Activated T-cell treated with anti-CD3 and anti-CD28 coated beads, Interleukin-2, amount 50 U/mL, for 1 hour (primary cell): ENCODE measurements around the gene EXOSC1.
"Not testable (repeated sequence)": the region's sequence is repeated elsewhere in the genome, so short reads cannot be mapped to it uniquely, and the experiment has no call there.

Experiments
- DNase-seq: peaks from one replicate; pipeline ENCODE4 v3.0.0-alpha.2; 2020

EXOSC1 gene

DNA sequence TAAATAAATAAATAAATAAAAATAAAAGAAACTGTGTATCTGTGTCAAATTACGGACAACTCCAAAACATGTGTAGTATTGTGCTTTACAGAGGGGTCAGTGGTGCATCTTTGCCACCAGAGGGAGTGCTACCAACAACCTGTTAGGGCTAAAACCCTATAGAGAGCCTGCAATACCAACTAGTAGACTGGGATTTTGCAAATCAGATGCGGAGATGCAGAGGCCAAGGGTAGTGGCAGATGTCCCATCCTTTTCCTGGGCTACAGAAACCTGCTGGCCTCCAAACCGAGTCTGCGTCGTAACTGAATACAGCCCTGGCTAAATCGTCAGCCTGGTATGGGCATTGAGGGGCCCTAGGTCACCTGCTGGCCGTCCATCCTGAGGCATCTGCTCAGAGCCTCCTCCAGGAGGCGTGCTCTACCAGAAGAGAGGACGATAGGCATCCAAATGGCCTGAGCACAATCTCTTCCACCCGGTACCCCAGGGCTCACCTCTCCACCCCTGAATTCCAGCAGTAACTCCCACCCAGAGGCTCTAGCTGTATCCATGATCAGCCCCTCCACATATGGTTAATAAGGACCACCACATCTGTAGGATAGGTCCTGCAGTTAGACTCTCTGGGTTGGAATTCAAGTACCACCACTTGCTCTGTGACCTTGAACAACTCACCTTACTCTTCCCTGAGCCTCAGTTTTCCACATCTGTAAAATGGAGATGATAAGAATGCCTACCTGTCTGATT is 38.4 kb downstream of the EXOSC1 start:
- DNase-seq, result peak; percentile 69

DNA sequence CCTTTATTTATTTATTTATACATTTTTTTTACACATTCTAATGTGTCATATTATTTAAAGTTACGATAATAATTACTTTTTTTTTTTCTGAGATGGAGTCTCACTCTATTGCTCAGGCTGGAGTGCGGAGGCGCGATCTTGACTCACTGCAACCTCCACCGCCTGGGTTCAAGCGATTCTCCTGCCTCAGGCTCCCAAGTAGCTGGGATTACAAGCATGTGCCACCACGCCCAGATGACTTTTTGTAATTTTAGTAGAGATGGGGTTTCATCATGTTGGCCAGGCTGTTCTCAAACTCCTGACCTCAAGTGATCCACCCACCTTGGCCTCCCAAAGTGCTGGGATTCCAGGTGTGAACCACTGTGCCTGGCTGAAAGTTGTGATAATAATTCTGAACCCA is 39.3 kb downstream of the EXOSC1 start:
- DNase-seq, result not testable (repeated sequence)

DNA sequence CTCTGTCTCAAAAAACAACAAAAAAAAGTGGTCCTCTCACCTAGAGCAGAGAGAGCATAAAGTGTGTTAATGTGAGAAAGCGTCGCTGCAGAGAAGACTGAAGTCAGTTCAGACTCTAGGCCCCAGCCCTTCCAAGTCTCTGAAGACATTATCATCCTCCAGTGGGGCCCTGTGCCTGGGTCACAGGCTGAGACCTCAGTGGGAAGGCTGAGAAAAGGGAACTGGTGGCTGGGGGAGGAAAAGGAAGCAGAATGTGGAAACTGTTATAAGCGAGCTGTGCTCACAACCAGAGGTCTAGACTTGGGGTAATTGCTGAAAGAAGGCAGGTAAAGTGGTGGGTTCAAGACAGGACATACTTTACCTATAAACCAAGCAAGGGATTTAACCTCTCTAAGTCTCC is 39.7 kb downstream of the EXOSC1 start:
- no peak for DNase-seq

DNA sequence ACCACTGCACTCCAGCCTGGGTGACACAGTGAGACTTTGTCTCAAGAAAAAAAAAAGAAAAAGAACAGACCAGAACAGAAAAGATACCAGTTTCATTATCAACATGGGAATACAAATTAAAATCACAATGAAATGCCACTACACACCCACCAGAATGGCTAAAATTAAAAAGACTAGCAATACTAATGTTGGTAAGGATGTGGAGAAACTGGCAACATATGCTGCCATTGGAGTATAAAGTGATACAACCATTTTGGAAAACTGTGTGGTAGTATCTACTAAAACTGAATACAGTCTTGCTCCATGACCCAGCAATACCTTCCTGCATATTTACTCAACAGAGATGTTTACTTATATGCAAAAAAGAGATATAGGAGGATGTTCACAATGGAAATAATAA is 41.8 kb downstream of the EXOSC1 start:
- no peak for DNase-seq

DNA sequence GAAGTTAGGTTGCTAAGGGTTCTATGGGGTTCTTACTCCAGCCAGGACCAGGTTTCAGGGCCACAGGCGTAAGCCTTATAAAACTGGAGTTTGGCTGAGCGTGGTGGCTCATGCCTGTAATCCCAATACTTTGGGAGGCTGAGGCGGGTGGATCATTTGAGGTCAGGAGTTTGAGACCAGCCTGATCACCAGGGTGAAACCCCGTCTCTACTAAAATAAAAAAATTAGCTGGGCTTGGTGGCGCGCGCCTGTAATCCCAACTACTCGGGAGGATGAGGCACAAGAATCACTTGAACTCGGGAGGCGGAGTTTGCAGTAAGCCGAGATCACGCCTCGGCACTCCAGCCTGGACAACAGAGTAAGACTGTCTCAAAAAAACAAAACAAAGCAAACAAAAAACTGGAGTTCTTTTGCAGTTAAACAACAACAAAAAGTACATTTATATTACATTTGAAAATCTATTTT is 44.3 kb downstream of the EXOSC1 start:
- no peak for DNase-seq

DNA sequence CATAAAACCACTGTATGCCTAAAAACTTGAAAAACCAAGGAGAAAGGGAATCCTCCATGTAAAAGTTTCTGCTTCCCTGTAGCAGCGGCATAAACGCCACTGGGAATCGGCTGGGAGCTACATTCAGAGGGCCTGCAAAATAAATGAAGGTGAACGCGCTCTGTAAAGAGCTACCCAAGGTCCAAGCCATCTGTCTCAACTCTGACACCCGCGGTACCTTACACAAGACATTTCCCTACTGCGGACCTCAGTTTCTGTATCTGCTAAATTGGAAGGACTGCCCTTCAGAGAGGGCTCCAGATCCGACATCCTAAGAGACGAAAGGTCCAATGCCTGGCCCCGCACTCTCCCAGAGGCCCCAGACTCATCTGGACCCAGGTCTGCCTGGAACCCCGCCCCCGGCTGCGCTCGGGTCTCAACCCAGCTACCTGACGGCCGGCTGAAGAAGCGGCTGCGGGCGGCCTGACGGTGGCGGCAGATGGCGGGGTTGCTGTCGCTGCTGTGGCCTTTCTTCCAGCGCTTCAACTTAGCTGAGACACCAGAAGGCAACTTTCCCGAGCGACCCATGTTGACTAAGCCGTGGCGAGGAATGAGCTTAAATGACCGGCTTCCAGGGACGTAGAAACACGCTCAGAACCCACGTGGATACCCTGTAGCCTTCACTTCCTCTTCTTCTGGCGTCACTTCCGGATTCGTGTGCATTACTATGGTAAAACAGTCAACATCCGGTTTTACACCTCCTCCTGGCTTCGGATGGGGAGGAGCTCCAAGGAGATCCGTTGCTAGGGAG is 44.9 kb downstream of the EXOSC1 start, which contains the start of gene RRP12:
TSS of gene RRP12 (minus strand) at position 676 of the 790 bp plus-strand sequence. CDS start at position 567, 109 bp downstream.
- peak; percentile 70 for DNase-seq

DNA sequence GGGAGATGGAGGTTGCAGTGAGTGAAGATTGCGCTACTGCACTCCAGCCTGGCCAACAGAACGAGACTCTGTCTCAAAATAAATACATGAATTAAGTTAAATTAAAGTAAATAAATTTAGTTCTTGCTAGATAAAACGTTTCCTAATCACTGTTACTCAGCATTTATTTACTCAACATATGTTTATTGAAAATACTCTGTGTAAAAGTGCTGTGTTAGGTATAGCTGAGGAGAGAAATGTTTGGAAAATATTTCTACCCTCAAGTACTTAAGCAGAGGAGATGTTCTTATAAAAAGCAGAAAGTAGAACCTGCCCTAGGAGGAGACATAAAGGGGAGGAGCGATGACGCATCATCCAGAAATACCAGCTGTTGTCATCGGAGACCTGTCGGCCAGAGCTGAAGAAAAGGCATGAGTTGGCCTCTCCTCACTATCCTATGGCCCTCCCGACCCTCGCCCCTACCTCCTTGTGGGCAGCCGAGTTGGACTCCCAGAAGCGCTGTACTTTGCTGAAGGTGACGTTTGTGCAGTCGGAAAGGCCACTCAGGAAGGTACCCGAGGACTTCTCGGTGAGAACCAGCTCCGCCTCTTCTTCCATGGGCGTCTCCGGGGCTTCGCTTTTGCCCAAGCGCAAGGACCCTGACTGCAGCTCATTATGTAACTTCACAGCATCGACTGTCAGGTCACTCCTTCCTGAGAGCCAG is 45.8 kb downstream of the EXOSC1 start:
- DNase-seq, result peak; percentile 39

DNA sequence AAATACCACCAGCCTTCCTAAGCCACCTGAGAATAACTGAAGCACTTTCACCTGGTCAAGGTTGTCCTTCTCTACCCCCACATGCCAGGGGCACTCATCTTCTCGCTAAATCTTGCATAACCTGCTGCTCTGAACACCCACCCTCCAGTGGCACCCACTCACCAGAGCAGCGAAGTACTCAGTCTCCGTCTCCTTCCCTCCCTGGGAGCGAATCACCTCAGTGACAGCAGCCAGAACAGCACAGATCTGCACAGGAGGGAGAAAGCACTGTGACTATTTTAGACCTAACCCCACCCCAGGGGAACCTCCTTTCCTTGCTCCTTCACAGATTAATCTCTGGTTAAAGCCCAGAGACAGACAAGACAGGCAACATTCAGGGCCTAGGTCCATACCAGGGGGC is 49.8 kb downstream of the EXOSC1 start:
- DNase-seq, result no peak

DNA sequence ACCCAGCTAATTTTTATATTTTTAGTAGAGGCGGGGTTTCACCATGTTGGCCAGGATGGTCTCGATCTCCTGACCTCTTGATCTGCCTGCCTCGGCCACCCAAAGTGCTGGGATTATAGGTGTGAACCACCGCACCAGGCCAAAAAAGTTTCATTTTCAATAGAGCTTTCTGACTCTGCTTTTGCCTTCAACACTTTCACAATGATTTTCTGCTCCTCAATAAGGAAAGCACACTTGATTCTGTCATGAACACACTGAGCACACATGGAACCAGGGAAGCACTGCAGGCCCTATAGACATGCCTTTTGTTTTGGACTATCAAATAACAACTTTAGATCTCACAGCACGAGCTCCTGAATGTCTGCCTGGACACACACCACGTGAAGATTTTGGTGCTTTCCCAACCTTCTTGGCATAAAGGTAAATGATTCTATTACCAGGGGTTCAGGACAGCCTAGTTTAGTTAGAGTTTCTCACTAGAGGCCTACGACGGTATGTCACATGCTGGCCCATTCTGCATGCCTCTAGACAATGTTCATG is 52.7 kb downstream of the EXOSC1 start:
- DNase-seq, result no peak

DNA sequence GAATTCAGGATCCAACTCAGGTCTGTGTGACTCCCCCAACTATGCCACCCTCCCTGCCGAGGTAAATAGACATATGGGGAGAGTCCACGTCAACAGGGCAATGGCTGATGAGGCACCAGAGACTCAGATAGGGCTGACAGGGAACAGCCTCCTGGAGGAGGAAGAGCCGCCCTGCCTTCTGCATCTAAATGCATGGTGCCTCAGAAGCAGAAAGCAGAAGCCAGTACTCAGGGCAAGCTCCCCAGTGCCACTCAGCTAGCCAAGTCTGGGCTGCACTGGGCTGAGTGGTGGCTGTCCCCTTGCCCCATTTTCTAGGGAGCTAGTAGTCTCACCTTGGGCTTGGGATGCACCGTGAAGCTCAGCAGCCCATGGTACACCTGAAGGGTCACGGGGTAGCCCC is 55.7 kb downstream of the EXOSC1 start:
- DNase-seq, result no peak

DNA sequence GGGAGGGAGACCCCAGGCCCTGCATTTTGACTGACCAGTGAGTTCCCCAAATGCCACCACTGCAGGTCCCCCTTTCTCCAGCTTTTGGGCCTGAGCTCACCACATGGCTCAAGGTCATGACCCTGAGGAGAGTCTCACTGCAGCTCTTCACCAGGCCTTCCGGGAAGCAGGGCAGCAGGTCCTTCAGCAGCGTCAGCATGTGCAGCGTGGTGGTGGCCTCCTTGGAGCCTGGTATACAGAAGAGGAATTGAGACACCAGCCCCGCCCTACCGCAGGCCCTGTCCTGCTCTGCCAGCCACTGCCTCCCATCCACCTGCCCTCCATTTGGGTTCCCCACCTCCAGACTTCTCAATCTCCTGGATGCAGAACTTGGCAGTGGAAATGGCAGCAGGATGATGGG is 57.7 kb downstream of the EXOSC1 start:
- no peak for DNase-seq
